Gastrocnemius medialis (tissue), 4 donors: ENCODE data around the gene DPP4. TPM values are rescaled to one million over a fixed set of nuclear protein-coding genes. Genes with fewer than 3 reads are reported as not detected.

Experiments
- ATAC-seq, 2 donors: fragments of 150-250 bp; one replicate each; pipeline ENCODE4 v1.9.1; 2016
- DNase-seq, 2 donors: peaks; one replicate each; pipeline ENCODE4 v3.0.0-alpha.2; 2019
- H3K27ac ChIP-seq, 4 donors: fragments of 200-600 bp; sonication (generic); 1 replicate in 1 of 4; 2 replicates in 3 of 4; pipeline ENCODE4 v1.5.1; 2016 to 2018; ENCODE audit warnings: mild to moderate bottlenecking in 2 of 4, moderate library complexity in 1 of 4
- H3K27me3 ChIP-seq, 3 donors: fragments of 200-600 bp; sonication (generic) in 2 of 3; 1 replicate in 1 of 3; 2 replicates in 2 of 3; pipeline versions ENCODE4 v1.5.1 to v1.6.0; 2016 to 2019; ENCODE audit warnings: mild to moderate bottlenecking in 1 of 3, moderate library complexity in 1 of 3
- H3K36me3 ChIP-seq, 2 donors: fragments of 200-600 bp; sonication (generic) in 1 of 2; one replicate each; pipeline ENCODE4 v1.5.1; 2017 to 2018
- H3K4me1 ChIP-seq, 2 donors: fragments of 200-600 bp; sonication (generic) in 1 of 2; one replicate each; pipeline ENCODE4 v1.5.1; 2016 to 2017; ENCODE audit warnings: mild to moderate bottlenecking in 2 of 2
- H3K4me3 ChIP-seq, 4 donors: fragments of 200-600 bp; sonication (generic) in 3 of 4; 1 replicate in 1 of 4; 2 replicates in 3 of 4; pipeline ENCODE4 v1.5.1; 2016 to 2019; ENCODE audit warnings: mild to moderate bottlenecking in 2 of 4
- H3K9me3 ChIP-seq, 3 donors: fragments of 200-600 bp; sonication (generic) in 2 of 3; 1 replicate in 1 of 3; 2 replicates in 2 of 3; pipeline ENCODE4 v1.5.1; 2016 to 2019
- CTCF ChIP-seq, 5 experiments: fragments of 450-650 bp in 3 of 5; fragments of 200-600 bp in 2 of 5; sonication (generic) in 2 of 5; IDR thresholded peaks in 4 of 5; conservative IDR thresholded peaks in 1 of 5; 1 replicate in 4 of 5; 2 replicates in 1 of 5; pipeline ENCODE4 v1.5.1; 2016 to 2019; ENCODE audit warnings: antibody characterized with exemption in 5 of 5, mild to moderate bottlenecking in 3 of 5, moderate library complexity in 3 of 5
- POLR2A ChIP-seq, 2 donors: fragments of 450-650 bp; IDR thresholded peaks; one replicate each; pipeline ENCODE4 v1.6.1; 2017; ENCODE audit warnings: antibody characterized with exemption in 2 of 2, mild to moderate bottlenecking in 2 of 2, moderate library complexity in 2 of 2
- in situ Hi-C, 4 donors: fragments of 200-750 bp; cut with MboI; loops; one replicate each; pipeline versions ENCODE4 v1.15.0 to v1.8.0; 2017; ENCODE audit warnings: low sequenced_read_pairs in 4 of 4
- intact Hi-C: fragments of 100-400 bp; cut with DNase I; formaldehyde crosslinking; loops from one replicate; pipeline ENCODE4 v1.15.1; 2023; ENCODE audit warnings: low total_unique reads
- total RNA-seq, 4 donors: library from RNA; depleted of rRNA; stranded (reverse); fragments of >200 nt; gene quantifications; one replicate each; pipeline versions ENCODE4 v1.1.0 to v1.2.3, GENCODE V29; 2016

The DPP4 gene
- total RNA-seq, 4 donors from 2014 or later = 2.2 to 7.9 (median 3.7) TPM

GRCh38 chr2:161947836-161948235, 126.2 kb downstream of the DPP4 start:
- no peaks in the 10 kb centered on the region for H3K27me3 ChIP-seq
- intact Hi-C loops = no loop called here
- H3K27ac ChIP-seq = no peak overlapping the region
- TF ChIP-seq POLR2A (IDR thresholded peaks at IDR 0.05) = no peak
- TF ChIP-seq CTCF (IDR thresholded peaks at IDR 0.05 in 4 of 5, conservative IDR thresholded peaks at IDR 0.05 in 1 of 5) = no peak
- DNase-seq = no peak
- ATAC-seq = no peak
- no peaks in the 10 kb centered on the region for H3K4me1 ChIP-seq
- in situ Hi-C loops = no loop called here
- no peaks in the 10 kb centered on the region for H3K36me3 ChIP-seq
- no peaks in the 10 kb centered on the region for H3K9me3 ChIP-seq
- no peak overlapping the region for H3K4me3 ChIP-seq

DNA sequence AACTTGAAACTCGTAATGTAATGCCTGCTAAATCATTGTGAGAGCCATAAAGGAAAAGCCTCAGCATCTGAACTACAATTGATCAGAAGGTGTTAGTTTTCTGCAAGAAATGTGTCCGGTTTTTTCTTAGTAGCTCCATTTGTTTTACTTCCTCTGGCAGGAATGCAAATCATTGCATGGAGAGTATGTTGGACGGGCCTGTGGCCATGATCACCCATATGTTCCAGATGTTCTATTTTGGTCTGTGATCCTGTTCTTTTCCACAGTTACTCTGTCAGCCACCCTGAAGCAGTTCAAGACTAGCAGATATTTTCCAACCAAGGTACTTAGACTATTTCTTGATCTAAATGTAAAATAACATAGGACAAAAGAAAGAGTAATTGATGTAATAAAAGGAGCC, 126.6 kb downstream of the DPP4 start:
- H3K4me3 ChIP-seq = no peak overlapping the region
- no peaks in the 10 kb centered on the region for H3K9me3 ChIP-seq
- intact Hi-C loops = no loop called here
- ATAC-seq = no peak
- no peak overlapping the region for H3K27ac ChIP-seq
- H3K36me3 ChIP-seq = no peaks in the 10 kb centered on the region
- no peak for DNase-seq
- no peak for TF ChIP-seq CTCF (IDR thresholded peaks at IDR 0.05 in 4 of 5, conservative IDR thresholded peaks at IDR 0.05 in 1 of 5)
- TF ChIP-seq POLR2A (IDR thresholded peaks at IDR 0.05) = no peak
- no peaks in the 10 kb centered on the region for H3K4me1 ChIP-seq
- H3K27me3 ChIP-seq = no peaks in the 10 kb centered on the region
- in situ Hi-C loops = no loop called here

- in situ Hi-C loops = no loop called here
- DNase-seq = no peak
- no peak overlapping the region for H3K4me3 ChIP-seq
- H3K36me3 ChIP-seq = no peaks in the 10 kb centered on the region
- intact Hi-C loops = no loop called here
- H3K27me3 ChIP-seq = no peaks in the 10 kb centered on the region
- H3K27ac ChIP-seq = no peak overlapping the region
- no peaks in the 10 kb centered on the region for H3K4me1 ChIP-seq
- peak in 1 of 5 experiments; percentile 15 for TF ChIP-seq CTCF (IDR thresholded peaks at IDR 0.05 in 4 of 5, conservative IDR thresholded peaks at IDR 0.05 in 1 of 5)
- no peak for TF ChIP-seq POLR2A (IDR thresholded peaks at IDR 0.05)
- no peak for ATAC-seq
- no peaks in the 10 kb centered on the region for H3K9me3 ChIP-seq
Observed at GRCh38 chr2:161946489-161947107, 127.4 kb downstream of the DPP4 start.

GRCh38 chr2:161943011-161943410, 131.0 kb downstream of the DPP4 start:
- Histone ChIP-seq H3K36me3 (no peaks in the 10 kb centered on the region), H3K27me3 (no peaks in the 10 kb centered on the region), H3K4me1 (no peaks in the 10 kb centered on the region), H3K27ac (no peak overlapping the region), H3K9me3 (no peaks in the 10 kb centered on the region), H3K4me3 (no peak overlapping the region)
- in situ Hi-C loops = no loop called here
- no peak for TF ChIP-seq CTCF (IDR thresholded peaks at IDR 0.05 in 4 of 5, conservative IDR thresholded peaks at IDR 0.05 in 1 of 5)
- TF ChIP-seq POLR2A (IDR thresholded peaks at IDR 0.05) = no peak
- DNase-seq (no peak), ATAC-seq (no peak)
- intact Hi-C loops = no loop called here

Other genes with a start within 250 kb of the DPP4 start
- gene GCG, start 78.0 kb upstream of the DPP4 start, total RNA-seq = not detected
- 10 to 100 TPM in 1 of 4 donors, 1 to 10 TPM in 2, not detected in 1; 4.8 to 10.1 (median 7.0) TPM for gene FAP, start 169.2 kb upstream of the DPP4 start, total RNA-seq
- gene IFIH1, start 244.5 kb upstream of the DPP4 start, total RNA-seq = 1 to 10 TPM in 3 of 4 donors, under 1 TPM in 1; 0.97 to 5.4 (median 1.7) TPM